ENCODE data around the gene TEKT2. TPM values are rescaled to one million over a fixed set of nuclear protein-coding genes. Genes with fewer than 3 reads are reported as not detected.
A peak's percentile ranks its signal among the peaks of the same experiment; 100 is the strongest.

TEKT2 gene
- total RNA-seq, 2 experiments from 2014 or later = not detected

DNA sequence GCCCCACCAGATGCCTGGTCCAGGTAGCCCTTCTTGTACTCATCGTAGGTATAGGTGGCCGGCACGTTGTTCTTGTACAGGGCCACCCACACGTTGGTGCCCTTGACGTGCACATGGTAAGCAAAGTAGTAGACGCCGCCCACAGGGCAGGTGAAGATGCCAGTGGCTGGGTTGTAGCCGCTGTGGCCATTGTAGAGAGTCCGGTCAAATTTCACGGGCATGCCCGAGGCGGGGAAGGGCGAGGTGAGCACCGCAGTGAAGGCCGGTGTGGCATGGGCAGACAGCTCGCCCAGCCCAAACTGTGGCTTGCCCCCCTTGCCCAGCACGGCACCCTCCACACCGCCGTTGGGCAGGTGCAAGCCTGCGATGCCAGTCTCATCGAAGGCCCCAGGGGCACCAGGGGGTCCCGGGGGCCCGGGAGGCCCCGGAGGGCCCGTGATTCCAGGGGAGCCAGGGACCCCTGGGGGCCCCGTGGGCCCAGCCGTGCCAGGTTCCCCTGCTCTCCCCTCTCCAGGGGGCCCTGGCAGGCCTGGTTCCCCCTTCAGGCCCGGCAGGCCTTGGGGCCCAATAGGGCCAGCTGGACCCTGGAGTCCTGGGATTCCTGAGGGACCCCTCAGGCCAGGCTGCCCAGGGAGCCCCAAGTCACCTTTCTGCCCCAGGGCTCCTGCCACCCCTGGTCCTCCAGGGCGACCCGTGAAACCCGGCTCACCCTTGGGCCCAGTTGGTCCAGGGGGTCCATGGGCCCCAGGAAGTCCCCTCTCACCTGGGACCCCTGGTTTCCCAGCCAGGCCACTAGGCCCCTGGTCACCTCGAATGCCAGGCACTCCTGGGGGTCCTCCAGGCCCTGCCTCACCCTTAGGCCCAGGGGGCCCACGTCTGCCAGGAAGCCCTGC, 14.0 kb downstream of the TEKT2 start:
- Mint-ChIP-seq H3K4me1 (peaks cover 7% of the 10 kb centered on the region), H3K36me3 (ENCODE audit: low read depth) (peaks cover 14% of the 10 kb centered on the region), H3K4me3 (no peak overlapping the region), H3K27ac (no peak overlapping the region), H3K27me3 (no peaks in the 10 kb centered on the region), H3K9me3 (no peaks in the 10 kb centered on the region)
- no peak for DNase-seq
- CTCF ChIA-PET = interaction anchor here (1.0 to 2.6 kb wide), 6 partner anchors 36 to 190 kb away, joined by 3 to 13 read pairs (median 4); partner anchors contain the start of gene TRAPPC3
- POLR2A ChIA-PET = interaction anchor here (0.5 kb wide), 1 partner anchor 22 kb away, joined by 3 read pairs; no protein-coding TSS in a partner anchor

DNA sequence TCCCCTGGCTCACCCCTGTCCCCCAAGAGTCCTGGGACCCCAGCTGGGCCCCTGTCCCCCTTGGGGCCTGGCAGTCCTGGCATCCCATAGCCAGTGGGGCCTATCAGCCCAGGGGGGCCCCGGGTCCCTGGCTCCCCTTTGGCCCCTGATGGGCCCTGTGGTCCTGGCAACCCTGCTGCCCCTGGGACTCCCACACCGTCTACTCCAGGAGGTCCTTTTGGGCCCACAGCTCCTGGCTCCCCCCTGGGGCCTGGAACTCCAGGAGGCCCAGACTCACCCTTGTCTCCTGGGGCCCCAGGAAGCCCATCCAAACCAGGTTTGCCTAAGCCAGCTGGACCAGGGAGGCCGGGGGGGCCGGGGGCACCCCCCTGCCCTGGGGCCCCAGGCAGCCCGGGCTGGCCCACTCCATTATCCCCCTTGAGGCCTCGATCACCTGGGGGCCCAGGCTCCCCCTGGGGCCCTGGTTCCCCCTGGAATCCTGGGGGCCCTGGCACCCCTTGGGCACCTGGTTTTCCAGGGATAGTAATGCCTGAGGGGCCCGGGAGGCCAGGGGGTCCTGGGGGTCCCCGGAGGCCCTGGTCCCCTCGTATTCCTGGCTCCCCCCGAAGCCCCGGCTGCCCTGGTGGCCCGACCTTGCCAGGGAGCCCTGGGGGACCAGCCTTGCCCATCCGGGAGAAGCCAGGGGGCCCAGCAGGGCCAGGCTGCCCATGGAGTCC, 14.9 kb downstream of the TEKT2 start:
- H3K9me3 Mint-ChIP-seq = no peaks in the 10 kb centered on the region
- peaks cover 7% of the 10 kb centered on the region for H3K36me3 Mint-ChIP-seq (ENCODE audit: low read depth)
- no peaks in the 10 kb centered on the region for H3K27me3 Mint-ChIP-seq
- ChIA-PET CTCF (interaction anchor here (1.4 kb wide), 1 partner anchor 36 kb away, joined by 4 read pairs; no protein-coding TSS in a partner anchor), POLR2A (interaction anchor here (0.5 to 1.5 kb wide), 2 partner anchors 23 to 57 kb away, joined by 3 read pairs; partner anchors contain the start of gene MAP7D1)
- H3K4me1 Mint-ChIP-seq = peaks cover 7% of the 10 kb centered on the region
- DNase-seq = no peak
- no peak overlapping the region for H3K4me3 Mint-ChIP-seq
- H3K27ac Mint-ChIP-seq = no peak overlapping the region

DNA sequence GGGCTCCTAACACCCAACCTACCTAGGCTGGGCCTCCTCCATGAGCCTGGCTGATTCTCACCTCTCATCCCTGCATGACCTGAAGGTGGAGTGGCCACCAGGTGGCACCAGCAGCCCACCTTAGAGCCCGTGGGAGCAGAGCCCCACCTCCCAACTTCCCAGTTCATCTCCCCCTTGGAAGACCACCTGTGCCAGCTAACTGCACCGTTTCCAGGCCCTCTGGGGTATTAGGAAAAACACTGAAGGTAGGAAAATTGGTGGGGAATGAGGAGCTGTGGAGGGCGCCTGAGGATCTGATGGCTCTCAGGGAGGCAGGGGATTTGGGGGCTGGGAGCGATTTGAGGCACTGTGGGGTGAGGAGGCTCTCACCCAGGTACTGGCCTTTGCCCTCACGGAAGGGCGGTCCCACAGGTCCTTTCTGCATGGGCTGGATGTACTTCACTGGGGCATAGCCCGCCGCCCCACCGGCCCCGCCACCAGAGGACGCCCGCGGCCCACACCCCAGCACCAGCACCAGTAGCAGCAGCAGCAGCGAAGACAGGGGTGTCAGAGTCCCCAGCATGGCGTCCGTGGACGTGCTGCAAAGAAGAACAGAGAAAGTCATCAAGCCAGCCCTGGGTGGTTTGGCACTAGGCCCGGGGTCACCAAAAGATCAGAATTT, 15.9 kb downstream of the TEKT2 start:
- no peak overlapping the region for H3K4me3 Mint-ChIP-seq
- no peaks in the 10 kb centered on the region for H3K27me3 Mint-ChIP-seq
- DNase-seq = peak; percentile 78
- H3K27ac Mint-ChIP-seq = no peak overlapping the region
- H3K4me1 Mint-ChIP-seq = peaks cover 7% of the 10 kb centered on the region
- H3K9me3 Mint-ChIP-seq = no peaks in the 10 kb centered on the region
- POLR2A ChIA-PET = interaction anchor here (1.5 kb wide), 1 partner anchor 56 kb away, joined by 3 read pairs; the partner anchor contains the start of gene MAP7D1
- CTCF ChIA-PET = interaction anchor here (0.6 to 4.4 kb wide), 15 partner anchors 9 to 268 kb away, joined by 3 to 51 read pairs (median 4); partner anchors contain the start of gene TRAPPC3
- H3K36me3 Mint-ChIP-seq (ENCODE audit: low read depth) = no peaks in the 10 kb centered on the region

DNA sequence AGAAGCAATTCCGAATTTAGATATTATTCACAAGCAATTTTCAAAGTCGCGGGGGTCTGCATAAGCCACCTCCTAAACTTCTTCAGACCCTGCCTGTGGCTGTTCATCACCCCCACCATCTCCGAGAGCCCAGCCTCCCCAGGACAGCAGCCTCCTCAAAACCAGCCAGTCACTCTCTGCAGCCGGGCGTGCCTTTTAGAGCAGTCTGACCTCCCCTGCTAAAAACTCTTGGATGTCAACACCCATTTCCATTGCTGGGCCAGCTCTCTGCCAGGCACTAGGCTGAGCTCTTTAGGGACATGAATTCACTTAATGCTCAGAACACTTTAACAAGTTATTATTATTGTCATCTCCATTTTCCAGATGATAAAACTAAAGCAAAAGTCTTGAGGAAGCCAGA, 16.5 kb downstream of the TEKT2 start:
- H3K27me3 Mint-ChIP-seq = no peaks in the 10 kb centered on the region
- ChIA-PET POLR2A (no interaction called here), CTCF (interaction anchor here (0.6 to 4.4 kb wide), 14 partner anchors 9 to 200 kb away, joined by 3 to 51 read pairs (median 4); partner anchors contain the start of genes THRAP3 and TRAPPC3)
- no peak overlapping the region for H3K4me3 Mint-ChIP-seq
- no peaks in the 10 kb centered on the region for H3K9me3 Mint-ChIP-seq
- DNase-seq = no peak
- no peak overlapping the region for H3K27ac Mint-ChIP-seq
- H3K36me3 Mint-ChIP-seq (ENCODE audit: low read depth) = no peaks in the 10 kb centered on the region
- peaks cover 7% of the 10 kb centered on the region for H3K4me1 Mint-ChIP-seq

DNA sequence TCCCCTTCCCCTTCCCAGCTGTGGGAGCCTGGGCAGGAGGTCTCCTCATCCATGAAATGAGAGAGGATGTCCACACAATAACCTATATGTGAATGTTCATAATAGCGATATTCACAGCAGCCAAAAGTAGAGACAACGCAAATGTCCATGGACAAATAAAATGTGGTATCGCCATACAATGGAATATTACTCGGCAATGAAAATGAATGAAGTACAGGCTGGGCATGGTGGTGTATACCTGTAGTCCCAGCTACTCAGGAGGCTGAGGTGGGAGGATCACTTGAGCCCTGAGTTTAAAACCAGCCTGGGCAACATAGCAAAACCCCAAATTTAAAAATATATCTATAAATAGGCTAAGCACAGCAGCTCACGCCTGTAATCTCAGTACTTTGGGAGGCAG, 17.7 kb downstream of the TEKT2 start:
- CTCF ChIA-PET = interaction anchor here (0.9 to 4.4 kb wide), 5 partner anchors 28 to 299 kb away, joined by 5 to 51 read pairs (median 5); no protein-coding TSS in a partner anchor
- POLR2A ChIA-PET = interaction anchor here (1.7 kb wide), 1 partner anchor 48 kb away, joined by 3 read pairs; the partner anchor contains the start of gene TRAPPC3
- no peaks in the 10 kb centered on the region for H3K27me3 Mint-ChIP-seq
- H3K9me3 Mint-ChIP-seq = no peaks in the 10 kb centered on the region
- H3K36me3 Mint-ChIP-seq (ENCODE audit: low read depth) = no peaks in the 10 kb centered on the region
- H3K4me3 Mint-ChIP-seq = no peak overlapping the region
- H3K27ac Mint-ChIP-seq = no peak overlapping the region
- no peak for DNase-seq
- H3K4me1 Mint-ChIP-seq = peaks cover 7% of the 10 kb centered on the region

DNA sequence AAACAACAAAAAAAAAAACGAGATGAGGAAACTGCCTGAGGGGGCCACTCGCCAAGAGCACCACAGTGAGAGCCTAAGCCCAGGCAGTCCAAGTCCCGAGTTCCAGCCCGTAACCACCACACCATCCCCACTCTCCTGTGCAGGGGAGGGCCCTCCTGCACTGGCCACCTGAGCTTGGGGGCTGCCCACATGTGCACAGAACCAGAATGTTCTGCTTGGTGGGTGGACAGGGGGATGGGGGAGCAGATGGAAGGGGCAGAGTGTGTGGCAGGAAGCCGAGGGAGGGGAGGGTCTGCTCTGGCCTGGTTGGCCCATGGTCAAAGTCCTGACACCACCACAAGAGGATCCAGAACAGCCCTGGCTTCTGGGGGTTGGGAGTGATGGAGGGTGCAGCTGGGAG, 22.4 kb downstream of the TEKT2 start:
- ChIA-PET POLR2A (interaction anchor here (0.7 to 1.0 kb wide), 2 partner anchors 43 to 291 kb away, joined by 3 read pairs; partner anchors contain the start of gene TRAPPC3), CTCF (no interaction called here)
- H3K27me3 Mint-ChIP-seq = no peaks in the 10 kb centered on the region
- peaks cover 23% of the 10 kb centered on the region for H3K4me1 Mint-ChIP-seq
- no peak overlapping the region for H3K4me3 Mint-ChIP-seq
- no peaks in the 10 kb centered on the region for H3K9me3 Mint-ChIP-seq
- no peak for DNase-seq
- H3K36me3 Mint-ChIP-seq (ENCODE audit: low read depth) = no peaks in the 10 kb centered on the region
- no peak overlapping the region for H3K27ac Mint-ChIP-seq

DNA sequence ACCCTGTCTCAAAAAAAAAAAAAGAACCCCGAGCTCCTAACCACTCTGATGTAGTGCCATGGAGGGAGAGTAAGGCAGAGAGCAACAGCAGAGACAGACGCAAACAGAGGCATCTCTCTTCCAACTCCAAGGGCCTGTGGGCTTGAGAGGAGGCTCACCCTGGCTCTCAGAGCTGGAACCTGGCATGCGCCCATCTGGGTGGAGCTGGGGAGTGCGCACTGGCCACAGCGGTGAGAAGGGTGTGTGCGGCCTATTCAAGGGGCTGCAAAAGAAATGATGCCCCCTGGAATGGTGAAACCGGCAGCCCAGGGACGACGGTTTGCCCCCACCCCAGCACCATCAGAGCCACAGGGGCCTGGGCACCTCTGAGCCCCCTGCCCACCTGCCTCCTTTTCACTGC, 23.5 kb downstream of the TEKT2 start:
- Mint-ChIP-seq H3K36me3 (ENCODE audit: low read depth) (no peaks in the 10 kb centered on the region), H3K27me3 (no peaks in the 10 kb centered on the region), H3K9me3 (no peaks in the 10 kb centered on the region), H3K27ac (no peak overlapping the region), H3K4me3 (no peak overlapping the region), H3K4me1 (peaks cover 31% of the 10 kb centered on the region)
- POLR2A ChIA-PET = no interaction called here
- DNase-seq = no peak
- CTCF ChIA-PET = interaction anchor here (1.8 kb wide), 1 partner anchor 28 kb away, joined by 8 read pairs; no protein-coding TSS in a partner anchor

DNA sequence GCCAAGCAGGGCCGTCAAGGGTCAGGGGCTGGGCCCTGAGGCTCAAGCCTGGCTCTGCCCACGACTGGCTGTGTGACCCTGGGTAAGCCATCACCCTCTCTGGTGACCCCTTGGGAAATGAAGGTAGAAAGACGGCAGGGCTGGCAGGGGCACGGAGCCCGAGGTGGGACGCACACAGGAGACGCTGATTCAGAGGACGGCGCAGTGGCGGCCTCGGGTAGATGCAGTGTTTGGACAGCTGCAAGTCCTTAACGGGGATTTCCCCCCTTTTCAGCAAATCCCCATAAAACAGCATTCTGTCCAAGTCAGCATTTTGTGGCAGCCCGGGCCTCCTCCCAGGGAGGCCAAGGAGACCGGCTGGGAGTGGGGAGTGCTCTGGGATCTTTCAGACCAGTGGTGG, 24.4 kb downstream of the TEKT2 start:
- H3K9me3 Mint-ChIP-seq = no peaks in the 10 kb centered on the region
- no peaks in the 10 kb centered on the region for H3K36me3 Mint-ChIP-seq (ENCODE audit: low read depth)
- ChIA-PET CTCF (interaction anchor here (1.8 kb wide), 1 partner anchor 27 kb away, joined by 8 read pairs; no protein-coding TSS in a partner anchor), POLR2A (interaction anchor here (1.1 to 2.1 kb wide), 2 partner anchors 41 to 43 kb away, joined by 4 to 6 read pairs; partner anchors contain the start of gene TRAPPC3)
- no peak overlapping the region for H3K27ac Mint-ChIP-seq
- H3K4me3 Mint-ChIP-seq = no peak overlapping the region
- peaks cover 32% of the 10 kb centered on the region for H3K4me1 Mint-ChIP-seq
- no peak for DNase-seq
- no peaks in the 10 kb centered on the region for H3K27me3 Mint-ChIP-seq

DNA sequence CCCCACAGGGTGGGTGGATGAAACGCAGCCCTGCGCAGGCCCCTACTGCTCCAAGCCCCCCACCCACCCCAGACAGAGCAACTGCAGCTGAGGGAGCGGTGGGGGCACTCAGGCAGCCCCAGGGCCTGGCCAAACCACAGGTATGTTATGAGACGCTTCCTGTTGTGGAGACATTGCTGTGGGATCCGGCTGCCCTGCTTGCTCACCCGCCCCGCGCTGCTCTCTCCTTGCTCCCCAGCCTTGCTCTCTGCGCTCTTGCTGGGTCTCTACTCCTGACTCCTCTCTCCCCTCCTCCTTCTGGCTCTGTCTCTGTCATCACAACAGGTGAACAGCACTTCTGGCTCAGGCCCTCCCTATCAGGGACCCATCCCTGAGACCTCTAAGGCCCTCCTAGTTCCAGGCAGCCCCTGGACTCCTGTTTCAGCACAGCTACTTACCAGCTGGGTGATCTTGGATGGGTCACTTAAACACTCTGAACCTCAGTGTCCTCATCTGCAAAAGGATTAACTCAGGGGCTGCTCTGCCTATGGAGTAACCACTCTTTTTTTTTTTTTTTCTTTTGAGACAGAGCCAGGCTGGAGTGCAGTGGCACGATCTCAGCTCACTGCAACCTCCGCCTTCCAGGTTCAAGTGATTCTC, 25.3 kb downstream of the TEKT2 start:
- Mint-ChIP-seq H3K4me3 (no peak overlapping the region), H3K27ac (peak overlapping the region; percentile 24), H3K36me3 (ENCODE audit: low read depth) (no peaks in the 10 kb centered on the region), H3K9me3 (no peaks in the 10 kb centered on the region), H3K4me1 (peaks cover 32% of the 10 kb centered on the region), H3K27me3 (no peaks in the 10 kb centered on the region)
- ChIA-PET POLR2A (interaction anchor here (0.7 to 2.1 kb wide), 4 partner anchors 40 to 1602 kb away, joined by 3 to 6 read pairs (median 4); partner anchors contain the start of genes MAP7D1 and TRAPPC3), CTCF (interaction anchor here (1.1 to 1.8 kb wide), 3 partner anchors 9 to 26 kb away, joined by 3 to 8 read pairs (median 5); no protein-coding TSS in a partner anchor)
- DNase-seq = peak; percentile 66

DNA sequence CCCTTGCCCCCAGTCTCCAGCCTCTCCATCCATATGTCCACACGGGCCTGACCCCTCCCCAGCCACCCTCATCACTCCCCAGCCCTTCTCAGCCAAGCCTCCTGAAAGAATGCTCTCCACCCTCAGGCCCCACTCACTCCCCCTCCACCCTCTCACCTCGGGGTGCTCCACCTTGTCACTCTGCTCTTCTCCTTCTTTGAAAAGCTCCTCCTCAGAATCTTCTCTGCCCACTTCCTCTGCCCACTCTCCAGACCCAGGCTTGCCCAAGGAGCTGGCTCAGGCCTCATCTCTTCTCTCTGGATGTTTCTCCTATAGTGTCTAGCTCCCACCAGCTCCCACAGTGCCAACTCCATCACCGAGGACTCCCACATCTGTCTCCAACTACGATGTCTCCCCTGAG, 27.3 kb downstream of the TEKT2 start:
- no peaks in the 10 kb centered on the region for H3K9me3 Mint-ChIP-seq
- H3K4me1 Mint-ChIP-seq = peaks cover 32% of the 10 kb centered on the region
- no peaks in the 10 kb centered on the region for H3K36me3 Mint-ChIP-seq (ENCODE audit: low read depth)
- no peak overlapping the region for H3K4me3 Mint-ChIP-seq
- H3K27ac Mint-ChIP-seq = no peak overlapping the region
- H3K27me3 Mint-ChIP-seq = no peaks in the 10 kb centered on the region
- DNase-seq = no peak
- ChIA-PET CTCF (interaction anchor here (1.9 kb wide), 1 partner anchor 24 kb away, joined by 6 read pairs; no protein-coding TSS in a partner anchor), POLR2A (interaction anchor here (0.6 to 1.5 kb wide), 2 partner anchors 21 to 275 kb away, joined by 4 to 5 read pairs; partner anchors contain the start of gene STK40)

DNA sequence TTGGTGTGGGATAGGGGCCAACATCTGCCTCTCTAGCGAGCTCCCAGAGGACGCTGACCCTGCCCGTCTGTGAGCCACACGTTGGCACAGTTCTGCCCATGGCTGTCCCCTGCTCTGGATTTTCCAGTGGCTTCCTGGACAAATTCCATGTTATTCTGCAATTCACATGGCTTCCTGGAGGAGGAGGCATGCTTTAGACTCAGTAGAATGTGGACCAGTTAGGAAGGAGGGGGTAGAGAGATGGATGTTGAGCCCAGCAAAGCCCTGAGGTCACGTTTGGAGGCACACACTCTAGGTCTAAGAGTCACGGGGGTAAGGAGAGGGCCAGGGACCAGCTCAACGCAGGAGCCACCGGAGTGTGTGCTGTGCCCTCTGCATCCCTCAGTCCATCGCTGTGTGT, 28.9 kb downstream of the TEKT2 start:
- POLR2A ChIA-PET = no interaction called here
- Mint-ChIP-seq H3K4me3 (no peak overlapping the region), H3K4me1 (peaks cover 32% of the 10 kb centered on the region)

More for the DNA sequence above, 28.9 kb downstream of the TEKT2 start:
- Mint-ChIP-seq H3K36me3 (ENCODE audit: low read depth) (no peaks in the 10 kb centered on the region), H3K9me3 (no peaks in the 10 kb centered on the region), H3K27ac (no peak overlapping the region), H3K27me3 (no peaks in the 10 kb centered on the region)
- no peak for DNase-seq
- CTCF ChIA-PET = interaction anchor here (1.9 kb wide), 1 partner anchor 22 kb away, joined by 6 read pairs; no protein-coding TSS in a partner anchor

All from activated CD4-positive, alpha-beta memory T cell treated with anti-CD3 and anti-CD28 coated beads, Interleukin-2, amount 10 ng/mL, durations not matched to agents 7 days and 5 days (primary cell).